GM10248 (cell line): ENCODE data around the gene ANKRD55.
"Not testable (repeated sequence)": the region's sequence is repeated elsewhere in the genome, so short reads cannot be mapped to it uniquely, and the experiment has no call there.

Source experiments
- CTCF ChIA-PET: fragments of 300-600 bp; sonication (Branson Sonifier 250); formaldehyde crosslinking; extraction: SDS; loops from one replicate; lab custom pipeline; 2021; ENCODE audit warnings: antibody characterized with exemption; lab: Yijun Ruan, JAX
- POLR2A ChIA-PET: fragments of 350-650 bp; sonication (Branson Sonifier 250); formaldehyde crosslinking; extraction: SDS; loops from one replicate; lab custom pipeline; 2020; ENCODE audit warnings: antibody characterized with exemption; lab: Yijun Ruan, JAX
- DNase-seq: peaks from one replicate; pipeline ENCODE4 v3.0.0; 2012; ENCODE audit errors: extremely low spot score
- TF ChIP-seq, protein P1 (sequence below): IDR thresholded peaks from 2 replicates; pipeline ENCODE4 v1.5.1; 2012; ENCODE audit warnings: mild to moderate bottlenecking, low read depth; ENCODE audit errors: extremely low read depth, missing control alignments, control extremely low read depth

The ANKRD55 gene

DNA sequence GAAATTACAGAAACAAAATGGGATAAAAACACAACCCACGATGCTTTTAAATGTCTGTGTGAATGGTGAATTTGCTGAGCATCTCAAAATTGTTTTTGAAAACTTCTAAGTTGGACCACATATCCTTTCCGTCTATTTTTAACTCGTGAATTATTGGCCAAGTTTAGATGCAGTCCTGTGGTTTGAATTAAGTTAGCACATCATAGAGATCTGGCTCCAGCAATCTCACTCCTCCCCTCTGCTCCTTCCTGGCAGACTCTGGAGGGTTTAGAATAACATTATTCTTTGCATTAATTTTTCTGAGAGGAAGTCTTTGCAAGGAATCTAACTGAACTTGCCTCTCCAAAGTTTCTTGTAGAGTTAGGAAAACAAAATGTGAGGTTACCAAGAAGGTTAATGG, 14.5 kb upstream of the ANKRD55 start:
- DNase-seq: no peak
- ChIA-PET POLR2A (no interaction called here), CTCF (no interaction called here)
- TF ChIP-seq, protein P1, sequence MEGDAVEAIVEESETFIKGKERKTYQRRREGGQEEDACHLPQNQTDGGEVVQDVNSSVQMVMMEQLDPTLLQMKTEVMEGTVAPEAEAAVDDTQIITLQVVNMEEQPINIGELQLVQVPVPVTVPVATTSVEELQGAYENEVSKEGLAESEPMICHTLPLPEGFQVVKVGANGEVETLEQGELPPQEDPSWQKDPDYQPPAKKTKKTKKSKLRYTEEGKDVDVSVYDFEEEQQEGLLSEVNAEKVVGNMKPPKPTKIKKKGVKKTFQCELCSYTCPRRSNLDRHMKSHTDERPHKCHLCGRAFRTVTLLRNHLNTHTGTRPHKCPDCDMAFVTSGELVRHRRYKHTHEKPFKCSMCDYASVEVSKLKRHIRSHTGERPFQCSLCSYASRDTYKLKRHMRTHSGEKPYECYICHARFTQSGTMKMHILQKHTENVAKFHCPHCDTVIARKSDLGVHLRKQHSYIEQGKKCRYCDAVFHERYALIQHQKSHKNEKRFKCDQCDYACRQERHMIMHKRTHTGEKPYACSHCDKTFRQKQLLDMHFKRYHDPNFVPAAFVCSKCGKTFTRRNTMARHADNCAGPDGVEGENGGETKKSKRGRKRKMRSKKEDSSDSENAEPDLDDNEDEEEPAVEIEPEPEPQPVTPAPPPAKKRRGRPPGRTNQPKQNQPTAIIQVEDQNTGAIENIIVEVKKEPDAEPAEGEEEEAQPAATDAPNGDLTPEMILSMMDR: no peak

DNA sequence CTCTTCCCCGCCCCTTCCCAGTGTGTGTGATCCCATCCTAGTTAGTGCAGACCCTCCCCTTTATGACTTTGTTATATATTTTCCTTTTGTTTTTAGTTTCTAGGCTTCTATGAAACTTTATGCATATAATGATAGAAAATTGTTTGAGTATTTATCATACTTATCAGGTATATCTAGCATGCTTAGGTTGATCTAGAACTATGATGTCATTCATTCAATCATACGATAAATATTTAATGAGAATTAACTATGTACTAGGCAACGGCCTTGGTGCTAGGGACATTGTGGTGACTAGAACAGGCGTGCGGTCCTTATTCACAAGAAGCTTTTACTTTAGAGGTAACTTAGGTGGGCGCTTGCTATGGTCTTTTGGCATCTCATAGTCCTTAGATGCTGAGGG, 13.6 kb upstream of the ANKRD55 start:
- CTCF ChIA-PET: no interaction called here
- no peak for DNase-seq
- POLR2A ChIA-PET: no interaction called here
- TF ChIP-seq, protein P1: no peak

DNA sequence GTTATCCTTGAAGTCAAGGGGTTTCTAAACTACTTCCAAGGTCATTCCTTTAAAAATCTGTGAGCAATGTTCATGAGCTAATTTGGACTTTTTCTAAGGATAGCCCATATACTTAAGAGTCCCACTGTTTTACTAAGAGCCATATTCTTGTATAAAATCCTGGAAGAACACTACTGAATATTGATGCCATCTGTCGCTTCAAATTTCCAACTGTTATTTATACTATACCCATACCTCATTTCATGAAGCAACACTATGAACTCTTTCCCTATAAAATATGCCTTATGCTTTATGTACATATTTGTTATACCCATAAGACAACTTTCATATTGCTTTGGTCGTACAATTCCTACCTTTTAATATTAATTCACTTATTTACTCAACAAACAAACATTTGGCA, 12.4 kb upstream of the ANKRD55 start:
- no peak for DNase-seq
- CTCF ChIA-PET: no interaction called here
- TF ChIP-seq, protein P1: no peak
- POLR2A ChIA-PET: no interaction called here

DNA sequence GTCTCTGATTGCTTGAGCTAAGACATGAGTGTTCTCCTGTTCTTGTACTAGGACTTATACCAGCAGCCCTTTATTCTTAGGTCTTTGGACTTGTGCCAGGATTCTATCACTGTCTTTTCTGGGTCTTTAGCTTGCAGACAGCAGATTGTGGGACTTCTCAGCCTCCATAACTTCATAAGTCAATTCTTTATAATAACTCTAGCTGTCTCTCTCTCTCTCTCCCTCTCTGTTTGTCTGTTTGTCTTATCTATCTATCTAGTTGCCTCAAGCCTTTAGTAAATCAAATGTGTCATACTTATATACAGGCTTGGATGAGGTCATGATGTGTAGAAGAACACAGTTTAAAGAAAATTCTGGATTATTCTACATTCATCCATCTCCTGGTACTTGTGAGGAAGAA, 11.5 kb upstream of the ANKRD55 start:
- TF ChIP-seq, protein P1: no peak
- no peak for DNase-seq
- ChIA-PET CTCF (interaction anchor here (1.0 kb wide), 1 partner anchor 308 kb away, joined by 3 read pairs; no protein-coding TSS in a partner anchor), POLR2A (no interaction called here)

DNA sequence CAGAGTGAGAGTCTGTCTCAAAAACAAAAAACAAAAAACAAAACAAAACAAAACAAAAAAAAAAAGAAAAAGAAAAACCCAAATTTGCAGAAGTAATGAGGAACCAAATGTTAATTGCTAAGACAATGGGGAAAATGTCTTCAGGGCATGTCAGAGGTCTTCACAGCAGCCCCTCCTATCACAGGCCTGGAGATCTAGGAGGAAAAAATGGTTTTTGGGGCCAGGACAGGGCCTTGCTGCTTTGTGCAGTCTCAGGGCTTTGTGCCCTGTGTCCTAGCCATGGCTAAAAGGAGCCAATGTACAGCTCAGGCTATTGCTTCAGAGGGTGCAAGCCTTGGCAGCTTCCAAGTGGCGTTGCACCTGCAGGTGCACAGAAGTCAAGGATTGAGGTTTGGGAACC, 9.1 kb upstream of the ANKRD55 start:
- DNase-seq, POLR2A ChIA-PET, CTCF ChIA-PET: not testable (repeated sequence)

DNA sequence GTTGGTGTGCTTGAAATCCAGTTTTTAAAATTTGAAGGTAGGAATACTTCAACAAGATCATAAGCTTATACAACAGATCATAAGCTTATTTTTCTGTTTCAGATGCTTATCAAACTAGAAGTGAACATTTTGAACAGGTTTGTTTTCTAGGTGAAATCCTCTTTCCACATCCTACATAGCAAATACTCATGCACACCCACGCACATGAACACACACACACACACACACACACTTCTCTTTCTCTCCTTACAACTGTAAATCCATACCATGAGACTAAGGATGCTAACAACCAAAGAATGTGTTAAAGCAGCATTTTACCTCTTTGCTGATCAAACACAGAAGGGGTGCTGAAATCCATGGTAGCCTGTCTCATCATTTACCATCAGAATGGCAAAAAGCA, 592 bp downstream of the ANKRD55 start:
- DNase-seq: no peak
- ChIA-PET CTCF (interaction anchor here (1.3 to 1.8 kb wide), 2 partner anchors 32 to 37 kb away, joined by 3 to 4 read pairs; no protein-coding TSS in a partner anchor), POLR2A (no interaction called here)
- TF ChIP-seq, protein P1: no peak

DNA sequence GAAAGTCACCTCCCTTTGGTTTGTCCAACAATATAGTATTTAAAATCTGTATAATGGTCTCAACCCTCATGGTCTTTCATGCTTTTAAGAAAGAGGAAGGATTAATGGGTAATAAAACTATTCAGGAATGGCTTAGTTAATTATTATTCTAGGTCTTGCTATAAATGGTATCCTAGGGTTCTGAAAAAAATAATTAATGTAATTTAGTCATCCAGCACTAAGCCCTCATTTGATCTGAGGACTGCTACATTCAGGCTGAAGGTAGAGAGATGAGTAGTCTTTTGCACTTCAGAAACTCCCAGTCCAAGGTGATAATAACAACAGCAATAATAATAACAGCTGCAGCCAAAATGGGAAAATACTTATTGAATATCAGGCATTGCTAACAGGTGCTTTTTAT, 2.6 kb downstream of the ANKRD55 start:
- CTCF ChIA-PET: no interaction called here
- POLR2A ChIA-PET: no interaction called here

More for the DNA sequence above, 2.6 kb downstream of the ANKRD55 start:
- no peak for DNase-seq
- TF ChIP-seq, protein P1: no peak
